ENCODE data around the gene CCDC122. TPM values are rescaled to one million over a fixed set of nuclear protein-coding genes. Genes with fewer than 3 reads are reported as not detected.

Gene CCDC122
- total RNA-seq: 1.3 and 1.5 TPM in 2 replicates

- intact Hi-C loops (cut with micrococcal nuclease): loop anchor here (1.0 to 10.0 kb wide), 6 partner anchors 214 to 1607 kb away; partner anchors contain the start of genes AKAP11 and EPSTI1
Measured at GRCh38 chr13:43878892-43879754, at the start of gene CCDC122. Gene CCDC122, minus strand, starts transcription at chr13:43879740. Its CDS starts 10,364 bp downstream, at chr13:43869376.

- intact Hi-C loops (cut with micrococcal nuclease): no loop called here
Measured at GRCh38 chr13:43924549-43925245, 45.2 kb upstream of the CCDC122 start.

GRCh38 chr13:43920965-43921674 is 41.6 kb upstream of the CCDC122 start:
- intact Hi-C loops (cut with micrococcal nuclease): no loop called here

- intact Hi-C loops (cut with micrococcal nuclease): no loop called here
Measured at GRCh38 chr13:43918636-43919035, 39.1 kb upstream of the CCDC122 start.

GRCh38 chr13:43916828-43917227 is 37.3 kb upstream of the CCDC122 start:
- intact Hi-C loops (cut with micrococcal nuclease): no loop called here

- intact Hi-C loops (cut with micrococcal nuclease): no loop called here
Measured at GRCh38 chr13:43915451-43915850, 35.9 kb upstream of the CCDC122 start.

- intact Hi-C loops (cut with micrococcal nuclease): no loop called here
Measured at GRCh38 chr13:43911871-43912270, 32.3 kb upstream of the CCDC122 start.

- intact Hi-C loops (cut with micrococcal nuclease): no loop called here
Measured at GRCh38 chr13:43911278-43911677, 31.7 kb upstream of the CCDC122 start.

GRCh38 chr13:43910856-43911255 is 31.3 kb upstream of the CCDC122 start:
- intact Hi-C loops (cut with micrococcal nuclease): no loop called here

- intact Hi-C loops (cut with micrococcal nuclease): loop anchor here (2.0 to 5.0 kb wide), 4 partner anchors 142 to 1399 kb away; no protein-coding TSS in a partner anchor
Measured at GRCh38 chr13:43908156-43909126, 28.9 kb upstream of the CCDC122 start.

- intact Hi-C loops (cut with micrococcal nuclease): loop anchor here (1.0 to 5.0 kb wide), 6 partner anchors 287 to 1402 kb away; no protein-coding TSS in a partner anchor
Measured at GRCh38 chr13:43905435-43906031, 26.0 kb upstream of the CCDC122 start.

GRCh38 chr13:43895940-43896339 is 16.4 kb upstream of the CCDC122 start:
- intact Hi-C loops (cut with micrococcal nuclease): no loop called here

GRCh38 chr13:43894438-43894837 is 14.9 kb upstream of the CCDC122 start:
- intact Hi-C loops (cut with micrococcal nuclease): no loop called here

- intact Hi-C loops (cut with micrococcal nuclease): no loop called here
Measured at GRCh38 chr13:43884222-43884621, 4.7 kb upstream of the CCDC122 start.

GRCh38 chr13:43883631-43884030 is 4.1 kb upstream of the CCDC122 start:
- intact Hi-C loops (cut with micrococcal nuclease): no loop called here

- intact Hi-C loops (cut with micrococcal nuclease): loop anchor here (2.0 kb wide), 2 partner anchors 695 to 1107 kb away; partner anchors contain the start of genes GPALPP1, NUFIP1 and TSC22D1
Measured at GRCh38 chr13:43881580-43881979, 2.0 kb upstream of the CCDC122 start.

GRCh38 chr13:43880926-43881325 is 1.4 kb upstream of the CCDC122 start:
- intact Hi-C loops (cut with micrococcal nuclease): loop anchor here (1.0 to 2.0 kb wide), 3 partner anchors 554 to 1108 kb away; partner anchors contain the start of genes GPALPP1, NUFIP1 and TSC22D1

GRCh38 chr13:43880214-43880855 is 795 bp upstream of the CCDC122 start:
- intact Hi-C loops (cut with micrococcal nuclease): loop anchor here (1.0 to 2.0 kb wide), 3 partner anchors 555 to 1108 kb away; partner anchors contain the start of genes GPALPP1, NUFIP1 and TSC22D1

GRCh38 chr13:43879755-43880181 is 228 bp upstream of the CCDC122 start, which contains the start of gene LACC1:
Gene LACC1, plus strand, starts transcription at chr13:43879904. Its CDS starts 1,082 bp downstream, at chr13:43880986.
- intact Hi-C loops (cut with micrococcal nuclease): loop anchor here (1.0 to 10.0 kb wide), 9 partner anchors 215 to 1607 kb away; partner anchors contain the start of genes AKAP11, EPSTI1, GPALPP1 and NUFIP1

Data from T-helper 1 cell treated with Interleukin-12 subunit alpha and Interleukin-12 subunit beta and Interleukin-4 antibody, amounts not matched to agents 30 ng/mL and 1 ng/mL, for 36 hours (primary cell).